GM23338 (cell line): ENCODE measurements around the gene SPATA20.

Experiments used
- CTCF ChIP-seq, 2 experiments: fragments of 200-600 bp in 1 of 2; sonication (generic) in 1 of 2; conservative IDR thresholded peaks; 2 replicates each; pipeline versions ENCODE4 v1.5.1 to v1.6.1; 2016 to 2017; ENCODE audit warnings: antibody characterized with exemption in 2 of 2, low read depth in 2 of 2, mild to moderate bottlenecking in 2 of 2, moderate library complexity in 1 of 2
- POLR2AphosphoS5 ChIP-seq: IDR thresholded peaks from 2 replicates; pipeline ENCODE4 v1.6.1; 2016; ENCODE audit warnings: antibody characterized with exemption, low read depth

DNA sequence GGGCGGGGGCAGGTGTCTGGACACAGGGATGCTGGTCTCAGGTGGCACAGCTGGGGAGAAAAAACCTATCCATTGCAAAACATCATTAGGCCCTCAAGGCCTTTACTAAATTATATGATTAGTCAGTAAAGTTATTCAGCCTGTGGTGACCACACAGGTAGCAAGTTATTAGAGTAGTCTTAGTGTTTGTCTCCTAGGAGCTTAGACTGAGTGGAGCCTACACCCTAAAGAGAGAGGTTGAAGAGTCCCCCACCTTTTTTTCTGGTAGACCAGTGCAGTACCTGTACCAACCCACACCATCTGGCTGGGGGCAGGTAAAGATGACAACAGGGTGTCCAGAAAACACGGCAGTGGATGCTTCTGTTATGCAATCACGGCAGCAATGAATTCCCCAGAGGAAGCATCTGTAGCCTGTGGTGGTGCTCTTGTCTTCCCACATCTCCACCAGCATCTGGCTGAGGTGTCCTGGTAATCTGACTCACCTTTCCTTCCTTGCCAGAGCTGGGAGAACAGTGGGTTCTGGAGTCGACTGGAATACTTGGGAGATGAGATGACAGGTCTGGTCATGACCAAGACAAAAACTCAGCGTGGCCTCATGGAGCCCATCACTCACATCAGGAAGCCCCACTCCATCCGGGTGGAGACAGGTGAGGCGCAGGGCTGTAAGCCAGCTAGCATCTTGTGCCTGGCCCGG is 27.7 kb upstream of the SPATA20 start:
- TF ChIP-seq CTCF (conservative IDR thresholded peaks at IDR 0.05; ENCODE audit: low read depth in 2 of 2), result no peak
- no peak for TF ChIP-seq POLR2AphosphoS5
